Subcutaneous adipose tissue (tissue), 4 donors: Measurements from ENCODE around the gene RER1. TPM values are rescaled to one million over a fixed set of nuclear protein-coding genes. Genes with fewer than 3 reads are reported as not detected.

Source experiments
- CTCF ChIP-seq: fragments of 450-650 bp; IDR thresholded peaks from one replicate; pipeline ENCODE4 v1.5.1; 2016; ENCODE audit warnings: low read depth, mild to moderate bottlenecking, control low read depth, antibody characterized with exemption, moderate library complexity
- total RNA-seq, 4 donors: library from RNA; depleted of rRNA; stranded (reverse); fragments of >200 nt; gene quantifications; one replicate each; pipeline ENCODE4 v1.1.0, GENCODE V29; 2016

Gene RER1
- total RNA-seq, 4 donors from 2014 or later = 60.5 to 92.3 (median 76.4) TPM

- TF ChIP-seq CTCF = no peak
These were observed 5.9 kb upstream of the RER1 start for GRCh38 chr1:2385606-2386280.

GRCh38 chr1:2386636-2387611, 4.7 kb upstream of the RER1 start:
- TF ChIP-seq CTCF = no peak

- TF ChIP-seq CTCF = no peak
These were observed 3.4 kb upstream of the RER1 start for GRCh38 chr1:2388004-2388913.

GRCh38 chr1:2389644-2390043, 2.0 kb upstream of the RER1 start:
- no peak for TF ChIP-seq CTCF

- no peak for TF ChIP-seq CTCF
These were observed 379 bp downstream of the RER1 start for GRCh38 chr1:2391931-2392509.

- no peak for TF ChIP-seq CTCF
These were observed 1.0 kb downstream of the RER1 start for GRCh38 chr1:2392686-2393085.
